HL-60 (cell line): Measurements from ENCODE around the gene ZFHX3.

ENCODE experiments used
- CTCF ChIP-seq: IDR thresholded peaks from one replicate; pipeline ENCODE4 v1.5.1; 2011; ENCODE audit warnings: low read length, control low read depth, inconsistent platforms; ENCODE audit not compliant: insufficient read depth
- POLR2AphosphoS5 ChIP-seq: IDR thresholded peaks from 2 replicates; pipeline ENCODE4 v1.6.1; 2012; ENCODE audit warnings: low read depth
- REST ChIP-seq: IDR thresholded peaks from 2 replicates; pipeline ENCODE4 v1.6.1; 2012; ENCODE audit warnings: low read depth; ENCODE audit not compliant: insufficient replicate concordance

- TF ChIP-seq CTCF (no peak), POLR2AphosphoS5 (no peak), REST (no peak)
Measured at GRCh38 chr16:73017321-73017720, 30.6 kb downstream of the ZFHX3 start.
